ENCODE results near the gene TMEM92.
"Not testable (repeated sequence)": the region's sequence is repeated elsewhere in the genome, so short reads cannot be mapped to it uniquely, and the experiment has no call there.

The TMEM92 gene

GRCh38 chr17:50262001-50262794 is 12.1 kb upstream of the TMEM92 start:
- no peak for DNase-seq (ENCODE audit: low read depth, low spot score)

DNA sequence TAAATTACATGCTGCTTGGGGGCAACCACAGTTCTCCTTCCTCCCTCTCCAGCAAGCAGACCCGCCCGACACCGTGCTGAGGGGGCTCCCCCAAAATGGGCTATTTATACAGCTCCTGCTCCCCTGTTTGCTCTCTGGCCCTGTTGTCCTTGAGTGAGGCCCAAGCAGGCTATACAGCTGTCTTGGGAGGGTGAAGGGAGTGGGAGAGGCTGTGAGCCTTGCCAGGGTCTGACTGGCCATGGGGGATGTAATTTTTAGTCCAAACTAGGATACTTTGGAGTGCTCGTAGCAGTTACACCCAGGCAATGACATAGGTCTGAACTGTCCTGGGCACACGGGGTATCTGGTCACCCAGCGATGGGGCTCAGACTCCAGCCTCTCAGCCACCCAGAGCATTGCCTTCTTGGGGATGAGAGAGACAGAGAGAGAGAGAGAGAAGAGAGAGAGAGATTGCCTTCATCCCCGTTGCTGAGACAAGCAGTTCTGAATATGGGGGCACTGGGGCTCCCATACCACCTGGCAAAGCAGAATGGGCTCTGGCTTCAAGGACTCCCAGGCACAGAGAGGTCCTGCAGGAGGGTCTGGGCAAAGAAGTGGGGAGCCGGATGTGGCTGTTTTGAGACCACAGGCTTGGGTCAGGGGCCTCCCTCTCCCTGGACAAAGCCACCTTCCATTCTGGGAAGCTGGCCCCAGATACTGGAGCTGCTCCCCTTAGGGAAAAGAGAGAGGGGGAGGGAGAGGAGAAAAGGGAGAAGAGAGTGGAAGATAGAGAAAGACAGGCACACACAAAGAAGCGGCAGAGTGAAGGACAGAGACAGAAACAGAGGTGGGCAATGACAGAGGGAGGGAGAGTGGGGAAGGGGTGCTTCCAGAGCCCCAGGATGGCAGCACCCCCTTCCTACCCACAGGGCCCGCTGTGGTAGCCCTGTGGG is 10.7 kb upstream of the TMEM92 start:
- no peak for DNase-seq (ENCODE audit: low read depth, low spot score)

DNA sequence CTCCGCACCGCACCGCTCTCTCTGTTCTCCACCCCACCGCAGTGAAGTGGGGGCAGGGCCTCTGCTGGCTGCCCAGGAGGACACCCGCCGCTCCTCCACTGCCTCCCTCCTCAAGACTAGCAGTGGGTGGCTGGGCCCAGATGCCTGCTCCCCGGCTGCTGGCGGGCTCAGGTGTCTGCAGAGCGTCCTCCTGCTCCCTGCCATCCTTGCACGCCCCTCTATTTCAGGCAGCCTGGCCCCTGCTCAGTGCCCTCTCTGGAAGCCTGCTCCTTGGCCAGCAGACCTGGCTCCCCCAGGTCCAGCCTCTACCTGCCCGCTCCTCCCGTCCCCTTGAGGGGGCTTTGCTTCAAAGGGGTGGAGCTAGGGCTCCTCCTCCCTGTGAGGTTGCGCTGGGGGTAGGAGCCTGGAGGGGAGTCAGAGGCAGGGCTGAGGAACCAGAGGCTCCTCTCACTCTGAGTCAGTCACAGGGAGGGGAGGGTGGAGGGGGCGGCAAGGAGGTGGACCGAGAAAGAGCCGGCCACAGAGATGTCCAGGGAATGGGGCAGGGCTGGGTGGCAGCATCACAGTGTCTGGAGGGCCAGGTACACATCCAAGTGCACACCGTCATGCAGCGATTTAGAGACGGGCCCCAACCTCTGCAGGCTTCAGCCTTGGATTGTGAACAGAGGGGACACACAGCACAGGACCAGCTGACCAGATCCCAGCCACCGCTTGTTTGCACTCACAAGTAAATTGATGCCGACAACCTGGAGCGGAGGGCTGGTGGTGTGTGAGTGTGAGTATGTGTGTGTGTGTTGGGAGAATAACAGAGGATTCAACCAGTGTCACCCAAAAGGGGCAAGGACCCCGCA is 9.8 kb upstream of the TMEM92 start:
- DNase-seq (ENCODE audit: low read depth, low spot score), result no peak

- no peak for DNase-seq (ENCODE audit: low read depth, low spot score)
These were observed 9.1 kb upstream of the TMEM92 start for GRCh38 chr17:50265212-50265611.

DNA sequence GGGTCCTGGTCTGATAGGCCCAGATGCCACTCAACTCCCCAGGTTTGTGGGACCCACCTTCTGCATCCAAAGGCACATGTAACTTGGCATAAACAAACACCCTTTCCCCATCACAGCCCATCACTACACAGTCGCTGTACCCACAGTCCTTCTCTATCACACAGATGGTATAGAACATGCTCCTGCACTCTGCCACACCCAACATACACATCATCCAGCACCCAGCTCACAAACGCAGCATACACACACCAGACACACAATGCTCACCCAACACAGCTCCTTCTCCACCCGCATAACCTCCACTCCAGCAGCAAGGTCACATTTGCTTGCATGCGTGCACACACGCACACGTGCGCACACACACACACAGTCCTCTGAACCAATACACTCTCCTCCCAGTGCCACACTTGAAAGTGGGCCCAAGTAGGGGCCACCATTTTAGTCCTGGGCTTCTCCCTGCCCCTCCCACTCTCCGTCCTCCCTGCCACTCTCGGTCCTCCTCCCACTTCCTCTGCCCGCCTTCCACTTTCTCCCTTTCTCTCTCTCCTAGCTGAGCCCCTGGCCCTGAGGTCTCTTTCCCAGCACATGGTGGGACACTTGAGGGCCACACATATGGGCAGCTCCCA is 8.5 kb upstream of the TMEM92 start:
- no peak for DNase-seq (ENCODE audit: low read depth, low spot score)

DNA sequence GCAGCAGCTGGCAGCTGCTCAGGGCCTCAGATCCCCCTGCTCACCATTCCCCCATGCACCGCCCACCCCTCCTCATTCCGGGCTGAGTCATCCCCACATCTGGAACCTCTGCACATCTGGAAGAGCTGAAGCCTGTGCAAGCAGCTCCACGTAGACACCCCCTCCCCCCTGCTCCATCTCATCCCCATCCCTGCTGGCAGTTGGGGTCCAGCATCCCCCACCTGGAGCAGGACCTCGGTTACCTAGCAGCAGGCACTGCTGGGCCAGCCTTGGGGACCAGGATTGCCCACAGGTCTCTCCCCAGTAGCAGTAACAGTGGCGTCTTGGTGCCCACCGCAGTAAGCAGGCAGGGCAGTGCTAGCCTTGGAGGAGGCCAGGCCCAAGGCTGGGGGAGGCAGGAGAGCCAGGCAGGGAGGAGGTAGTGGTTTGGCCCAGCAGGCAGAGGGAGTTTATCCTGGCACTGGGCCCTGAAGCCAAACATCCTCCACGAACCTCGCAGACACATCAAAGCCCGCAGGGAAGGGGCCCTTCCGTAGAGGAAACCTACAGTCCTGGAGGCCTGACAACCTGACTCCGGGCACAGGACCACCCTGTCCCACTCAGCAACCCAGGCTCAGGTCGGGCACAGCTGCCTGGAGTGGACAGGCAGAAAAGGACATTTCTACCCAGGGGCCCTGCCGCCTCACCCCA is 7.7 kb upstream of the TMEM92 start:
- no peak for DNase-seq (ENCODE audit: low read depth, low spot score)

GRCh38 chr17:50267074-50267841 is 7.0 kb upstream of the TMEM92 start:
- no peak for DNase-seq (ENCODE audit: low read depth, low spot score)

DNA sequence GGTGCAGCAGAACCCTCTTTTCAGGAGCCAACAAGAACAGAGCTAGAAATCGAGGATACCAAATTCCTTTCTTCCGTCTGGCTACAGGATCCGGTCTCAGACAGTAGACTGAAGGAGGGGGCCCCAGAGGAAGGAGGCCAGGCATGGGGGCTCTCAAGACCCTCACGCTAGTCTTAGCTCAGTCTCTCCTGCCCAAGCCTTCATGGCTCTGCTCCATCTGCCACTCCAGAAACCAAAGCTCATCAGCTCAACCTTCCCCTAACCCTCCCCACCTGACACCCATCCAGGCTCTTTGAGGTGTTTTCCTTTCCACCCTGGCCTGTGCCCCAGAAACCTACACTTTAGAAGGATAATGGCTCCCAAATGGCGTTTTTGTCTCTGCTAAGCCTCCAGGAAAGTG is 6.2 kb upstream of the TMEM92 start:
- no peak for DNase-seq (ENCODE audit: low read depth, low spot score)

DNA sequence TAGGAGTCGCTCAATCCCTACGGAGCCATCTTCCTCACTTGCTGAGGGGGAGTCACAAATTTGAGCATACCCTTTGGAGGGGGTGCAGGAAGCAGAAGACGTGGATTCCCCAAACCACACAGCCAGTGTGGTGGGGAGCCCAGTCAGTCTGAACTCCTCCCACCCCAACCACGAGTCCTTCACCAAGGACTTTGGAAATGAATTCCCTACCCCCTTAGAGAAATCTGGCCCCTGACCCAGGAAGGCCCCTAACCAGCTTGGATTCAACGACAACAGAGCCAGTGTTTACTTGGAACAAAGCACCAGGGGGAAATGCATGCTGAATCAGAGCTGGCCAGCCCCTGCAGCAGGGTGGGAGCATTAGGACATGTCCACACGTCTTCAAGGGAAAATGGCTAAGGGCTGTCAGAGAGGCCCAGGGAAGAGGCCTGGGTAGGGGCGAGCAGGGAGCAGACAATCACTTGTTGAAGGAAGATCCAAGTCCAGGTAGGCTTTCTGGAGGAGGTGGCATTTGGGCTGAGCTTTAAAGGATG is 5.5 kb upstream of the TMEM92 start:
- no peak for DNase-seq (ENCODE audit: low read depth, low spot score)

DNA sequence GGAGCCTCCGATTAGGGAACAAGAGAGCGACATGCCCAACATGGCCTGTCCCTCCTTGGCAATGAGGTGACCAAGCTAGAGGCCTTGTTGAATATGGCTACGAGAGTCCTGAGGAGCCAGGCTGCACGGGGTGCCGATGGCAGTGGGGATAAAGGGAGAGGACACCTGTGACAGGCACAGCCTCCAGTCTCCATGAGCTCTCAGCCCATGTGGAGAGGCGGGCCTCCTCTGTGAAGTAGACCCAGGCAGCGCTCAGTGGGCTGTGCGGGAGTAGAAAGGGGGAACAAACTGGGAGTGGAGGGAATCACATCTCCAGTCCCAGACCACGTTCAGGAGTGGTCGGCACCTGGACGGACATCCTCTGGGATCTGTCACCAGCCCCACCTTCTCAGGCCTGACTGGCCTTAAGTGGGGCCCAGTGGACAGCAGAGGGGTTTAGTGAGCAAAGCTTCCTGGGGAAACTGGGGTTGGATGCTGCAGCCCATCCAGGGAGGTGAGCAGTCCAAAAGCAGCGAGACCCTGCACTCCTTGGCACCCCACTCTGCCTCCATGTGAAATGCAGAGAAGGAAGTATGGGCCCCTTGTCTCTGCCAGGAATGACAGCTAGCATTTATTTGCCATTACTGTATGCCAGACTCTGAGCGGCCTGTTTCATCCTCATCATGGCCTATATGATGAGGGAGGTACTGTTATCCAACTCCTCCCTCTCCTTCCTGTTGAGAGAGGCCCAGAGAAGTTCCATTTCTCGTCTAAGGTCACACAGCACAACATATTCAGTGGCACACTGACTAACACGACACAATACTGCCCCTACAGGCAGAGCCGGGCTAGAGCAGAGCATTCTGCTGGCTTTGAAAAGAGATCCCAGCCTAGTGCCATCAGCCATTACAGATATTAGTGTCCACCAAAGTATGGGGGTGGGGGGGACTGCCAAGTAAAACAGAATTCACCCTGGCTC is 4.5 kb upstream of the TMEM92 start:
- peak; percentile 27 for DNase-seq (ENCODE audit: low read depth, low spot score)

DNA sequence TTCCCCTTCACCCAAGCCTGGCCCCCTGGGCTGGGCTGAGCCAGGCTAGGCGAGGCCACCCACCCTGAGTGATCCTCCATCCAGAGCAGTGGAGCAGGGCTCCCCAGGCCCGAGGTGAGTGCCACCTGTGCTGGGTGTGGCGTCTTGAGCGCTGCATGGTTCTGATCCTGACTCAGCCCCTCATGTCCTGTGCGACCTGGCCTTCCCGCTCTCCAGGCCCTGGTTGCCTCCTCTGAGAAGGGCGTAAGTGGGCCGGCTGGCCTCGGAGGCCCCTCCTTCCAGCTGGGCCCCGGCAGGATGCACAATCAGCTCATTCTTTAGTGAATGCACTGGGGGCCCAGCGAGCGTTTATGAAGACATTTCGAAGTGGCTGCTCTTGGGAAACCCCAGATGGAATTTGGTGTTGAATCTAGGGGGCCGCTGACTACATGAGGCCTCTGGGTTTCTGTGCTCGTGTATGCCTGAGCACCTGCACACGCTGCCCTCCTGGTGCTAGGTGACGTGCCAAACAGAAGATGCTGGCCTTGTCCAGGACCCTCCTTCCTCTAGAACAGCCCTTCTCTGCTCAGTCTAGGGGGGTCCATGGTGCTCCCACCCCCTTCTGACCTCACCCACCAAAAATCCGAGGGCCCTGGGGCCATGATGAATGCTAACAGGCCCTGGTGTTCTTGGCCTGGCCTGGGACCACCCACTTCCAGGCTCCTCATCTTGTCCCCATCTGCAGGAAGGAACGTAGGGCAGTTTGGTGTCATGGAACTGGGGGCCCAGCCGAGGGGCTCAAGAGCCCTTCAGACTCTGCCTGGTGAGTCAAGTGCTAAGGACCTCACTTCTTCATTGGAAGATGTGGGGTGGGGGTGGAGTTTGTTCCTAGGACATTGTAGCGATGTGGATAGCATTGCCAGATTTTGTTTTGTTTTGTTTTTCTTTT is 3.6 kb upstream of the TMEM92 start:
- DNase-seq (ENCODE audit: low read depth, low spot score), result no peak

DNA sequence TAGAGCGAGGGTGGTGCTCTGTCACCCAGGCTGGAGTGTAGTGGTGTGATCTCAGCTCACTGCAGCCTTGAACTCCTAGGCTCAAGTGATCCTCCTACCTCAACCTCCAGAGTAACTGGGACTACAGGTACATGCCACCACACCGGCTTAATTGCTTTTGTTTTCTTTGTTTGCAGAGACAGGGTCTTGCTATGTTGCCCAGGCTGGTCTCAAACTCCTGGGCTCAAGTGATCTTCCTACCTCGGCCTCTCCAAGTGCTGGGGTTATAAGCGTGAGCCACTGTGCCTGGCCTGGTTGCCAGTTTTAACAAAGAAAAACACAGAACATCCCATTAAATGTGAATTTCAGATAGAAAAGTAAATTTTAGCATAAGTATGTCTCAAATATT is 2.9 kb upstream of the TMEM92 start:
- DNase-seq (ENCODE audit: low read depth, low spot score), result not testable (repeated sequence)

GRCh38 chr17:50272246-50272645 is 2.0 kb upstream of the TMEM92 start:
- DNase-seq (ENCODE audit: low read depth, low spot score), result no peak

DNA sequence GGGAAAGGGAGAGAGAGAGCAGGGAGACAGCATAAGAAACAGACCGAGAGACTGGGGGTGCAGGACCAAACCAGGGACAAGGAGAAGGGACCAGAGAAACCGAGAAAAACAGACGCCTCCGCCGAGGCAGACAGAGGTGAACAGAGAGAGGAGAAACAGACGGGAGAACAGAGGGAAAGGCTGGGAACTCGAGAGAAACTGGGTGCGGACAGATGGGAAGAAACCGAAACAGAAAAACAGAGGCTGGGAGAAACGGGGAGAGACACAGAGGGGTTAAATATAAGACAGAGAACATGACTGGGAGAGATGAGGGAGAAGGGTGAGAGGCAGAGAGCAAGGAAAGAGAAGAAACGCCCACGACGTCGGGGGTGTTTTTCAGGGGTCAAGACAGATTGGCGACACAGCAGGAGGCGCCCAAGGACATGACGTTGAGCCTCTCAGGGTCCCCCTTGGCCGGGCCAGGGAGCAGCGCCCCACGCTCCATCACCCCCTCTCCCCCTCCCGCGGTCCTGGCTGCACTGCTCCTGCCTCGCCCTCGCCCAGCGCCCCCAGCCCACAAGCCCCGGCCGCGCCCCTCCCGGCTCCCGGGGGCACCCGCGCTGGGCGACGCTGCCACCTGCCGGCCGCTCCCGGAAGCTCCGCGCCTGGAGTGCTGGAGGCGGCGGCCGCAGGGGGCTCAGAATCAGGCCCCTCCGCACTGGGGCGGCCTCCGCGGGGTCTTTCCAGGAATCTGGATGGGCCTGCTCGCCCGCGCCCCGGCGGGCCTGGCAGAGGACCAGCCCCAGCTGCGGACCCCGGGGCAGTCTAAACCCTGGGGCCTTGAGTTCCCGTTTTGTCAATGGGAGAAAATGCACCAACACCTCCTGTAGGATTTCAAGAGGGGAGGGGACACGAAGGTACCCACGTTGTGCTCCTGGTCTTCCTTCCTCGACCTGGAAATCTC is 1.3 kb upstream of the TMEM92 start:
- DNase-seq (ENCODE audit: low read depth, low spot score), result peak; percentile 11

GRCh38 chr17:50273654-50274040 is 619 bp upstream of the TMEM92 start:
- DNase-seq (ENCODE audit: low read depth, low spot score), result no peak

- DNase-seq (ENCODE audit: low read depth, low spot score), result no peak
These were observed 593 bp downstream of the TMEM92 start for GRCh38 chr17:50274897-50275221.

- no peak for DNase-seq (ENCODE audit: low read depth, low spot score)
These were observed 1.0 kb downstream of the TMEM92 start for GRCh38 chr17:50275279-50275678.
